Fibroblast of lung (primary cell): Measurements from ENCODE around the gene PDXK. TPM values are rescaled to one million over a fixed set of nuclear protein-coding genes. Genes with fewer than 3 reads are reported as not detected.

Experiments used
- DNase-seq, 2 donors: peaks; one replicate each; pipeline versions ENCODE4 v3.0.0 to v3.0.0-alpha.2; 2010; ENCODE audit warnings: low read depth in 2 of 2
- H2AFZ ChIP-seq: 2 replicates; pipeline ENCODE4 v1.5.1; 2012; ENCODE audit warnings: low read length, control low read depth, inconsistent platforms
- H3K27ac ChIP-seq: 2 replicates; pipeline ENCODE4 v1.5.1; 2011; ENCODE audit warnings: low read length, control low read depth; ENCODE audit not compliant: insufficient read depth
- H3K27me3 ChIP-seq: 2 replicates; pipeline ENCODE4 v1.5.1; 2011; ENCODE audit warnings: mild to moderate bottlenecking, low read length; ENCODE audit not compliant: control insufficient read depth, insufficient read depth
- H3K36me3 ChIP-seq: 2 replicates; pipeline ENCODE4 v1.5.1; 2011; ENCODE audit warnings: low read length; ENCODE audit not compliant: control insufficient read depth, insufficient read depth
- H3K4me1 ChIP-seq: 2 replicates; pipeline ENCODE4 v1.5.1; 2011; ENCODE audit warnings: low read length; ENCODE audit not compliant: control insufficient read depth, insufficient read depth; ENCODE audit errors: extremely low read depth
- H3K4me2 ChIP-seq: 2 replicates; pipeline ENCODE4 v1.5.1; 2011; ENCODE audit warnings: low read length, control low read depth; ENCODE audit not compliant: insufficient read depth; ENCODE audit errors: extremely low read depth
- H3K4me3 ChIP-seq, 4 experiments: fragments of 200-600 bp in 1 of 4; sonication (generic) in 1 of 4; replicated peaks in 1 of 4; 2 replicates each; pipeline ENCODE4 v1.5.1; 2011 to 2016; ENCODE audit warnings: low read length in 4 of 4, low read depth in 3 of 4, mild to moderate bottlenecking in 3 of 4, control low read depth in 2 of 4, inconsistent platforms in 1 of 4, mixed read lengths in 1 of 4; ENCODE audit not compliant: insufficient read depth in 1 of 4; ENCODE audit errors: control extremely low read depth in 1 of 4
- H3K79me2 ChIP-seq: 2 replicates; pipeline ENCODE4 v1.5.1; 2012; ENCODE audit warnings: mild to moderate bottlenecking, low read length, inconsistent platforms; ENCODE audit not compliant: control insufficient read depth, insufficient read depth
- H3K9ac ChIP-seq: 2 replicates; pipeline ENCODE4 v1.5.1; 2011; ENCODE audit warnings: mild to moderate bottlenecking, low read length, control low read depth; ENCODE audit not compliant: insufficient read depth
- H3K9me3 ChIP-seq: 2 replicates; pipeline ENCODE4 v1.5.1; 2012; ENCODE audit warnings: low read depth, low read length; ENCODE audit not compliant: control insufficient read depth, insufficient read depth
- H4K20me1 ChIP-seq: 2 replicates; pipeline ENCODE4 v1.5.1; 2011; ENCODE audit warnings: low read length; ENCODE audit not compliant: control insufficient read depth, insufficient read depth; ENCODE audit errors: extremely low read depth
- EZH2 ChIP-seq: IDR thresholded peaks from 2 replicates; pipeline ENCODE4 v1.5.1; 2012; ENCODE audit warnings: low read length, control low read depth, mild to moderate bottlenecking; ENCODE audit errors: missing control alignments
- polyA plus RNA-seq, 2 donors: library from polyadenylated mRNA; depleted of rRNA in 1 of 2; stranded (reverse) in 1 of 2; unstranded in 1 of 2; fragments of >200 nt; gene quantifications; 2 replicates each; pipeline ENCODE4 v1.2.1, GENCODE V29; 2011 to 2012; ENCODE audit warnings: missing spikeins in 1 of 2
- total RNA-seq: library from RNA; depleted of rRNA; stranded (reverse); fragments of >200 nt; gene quantifications from 2 replicates; pipeline ENCODE4 v1.2.1, GENCODE V29; 2014
- TF ChIP-seq, protein P1 (sequence below), 2 donors: IDR thresholded peaks in 1 of 2; conservative IDR thresholded peaks in 1 of 2; 1 replicate in 1 of 2; 2 replicates in 1 of 2; pipeline ENCODE4 v1.5.1; 2011 to 2012; ENCODE audit warnings: low read length in 2 of 2, control low read depth in 1 of 2, inconsistent platforms in 1 of 2, low read depth in 1 of 2, mild to moderate bottlenecking in 1 of 2

PDXK gene
- total and polyA plus RNA-seq, 2 donors (not counting 1 experiment from before 2014, with no cell fraction given) = 47.4 to 146 TPM

GRCh38 chr21:43799301-43799840 is 80.4 kb downstream of the PDXK start:
- Histone ChIP-seq H3K4me3 (no peak overlapping the region), H3K36me3 (peaks cover 52% of the 10 kb centered on the region), H4K20me1 (no peaks in the 10 kb centered on the region), H2AFZ (no peak overlapping the region), H3K79me2 (no peaks in the 10 kb centered on the region), H3K9me3 (no peaks in the 10 kb centered on the region), H3K4me1 (no peaks in the 10 kb centered on the region), H3K4me2 (no peak overlapping the region), H3K9ac (no peak overlapping the region), H3K27ac (no peak overlapping the region), H3K27me3 (no peaks in the 10 kb centered on the region)
- no peak for DNase-seq
- TF ChIP-seq EZH2 = no peak
- TF ChIP-seq, protein P1, sequence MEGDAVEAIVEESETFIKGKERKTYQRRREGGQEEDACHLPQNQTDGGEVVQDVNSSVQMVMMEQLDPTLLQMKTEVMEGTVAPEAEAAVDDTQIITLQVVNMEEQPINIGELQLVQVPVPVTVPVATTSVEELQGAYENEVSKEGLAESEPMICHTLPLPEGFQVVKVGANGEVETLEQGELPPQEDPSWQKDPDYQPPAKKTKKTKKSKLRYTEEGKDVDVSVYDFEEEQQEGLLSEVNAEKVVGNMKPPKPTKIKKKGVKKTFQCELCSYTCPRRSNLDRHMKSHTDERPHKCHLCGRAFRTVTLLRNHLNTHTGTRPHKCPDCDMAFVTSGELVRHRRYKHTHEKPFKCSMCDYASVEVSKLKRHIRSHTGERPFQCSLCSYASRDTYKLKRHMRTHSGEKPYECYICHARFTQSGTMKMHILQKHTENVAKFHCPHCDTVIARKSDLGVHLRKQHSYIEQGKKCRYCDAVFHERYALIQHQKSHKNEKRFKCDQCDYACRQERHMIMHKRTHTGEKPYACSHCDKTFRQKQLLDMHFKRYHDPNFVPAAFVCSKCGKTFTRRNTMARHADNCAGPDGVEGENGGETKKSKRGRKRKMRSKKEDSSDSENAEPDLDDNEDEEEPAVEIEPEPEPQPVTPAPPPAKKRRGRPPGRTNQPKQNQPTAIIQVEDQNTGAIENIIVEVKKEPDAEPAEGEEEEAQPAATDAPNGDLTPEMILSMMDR (conservative IDR thresholded peaks at IDR 0.05 in 1 of 2, IDR thresholded peaks at IDR 0.05 in 1 of 2; ENCODE audit: low read depth in 1 of 2, low read length in 2 of 2) = no peak

DNA sequence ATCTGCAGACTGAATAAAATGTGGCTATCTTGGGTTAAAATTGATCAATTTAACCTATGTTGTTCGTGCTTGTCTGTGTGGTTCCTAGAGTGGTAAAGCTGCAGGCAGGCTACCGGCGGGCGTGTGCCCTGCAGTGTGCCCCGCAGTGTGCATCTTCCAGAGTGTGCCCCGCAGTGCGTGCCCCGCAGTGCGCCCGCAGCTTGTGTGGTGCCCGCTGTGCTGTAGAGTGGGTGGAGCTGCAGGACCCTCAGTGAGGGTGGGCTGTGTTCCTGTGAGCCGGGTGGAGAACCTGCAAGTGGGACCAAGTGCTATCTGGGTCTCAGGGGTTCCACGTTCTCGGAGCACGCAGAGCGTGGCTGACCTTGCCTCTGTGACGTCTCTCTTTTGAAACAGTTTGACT is 81.2 kb downstream of the PDXK start:
- Histone ChIP-seq H2AFZ (no peak overlapping the region), H3K9me3 (no peaks in the 10 kb centered on the region), H3K79me2 (no peaks in the 10 kb centered on the region), H4K20me1 (no peaks in the 10 kb centered on the region), H3K27me3 (no peaks in the 10 kb centered on the region), H3K9ac (no peak overlapping the region), H3K4me1 (no peaks in the 10 kb centered on the region), H3K4me2 (no peak overlapping the region), H3K36me3 (peaks cover 49% of the 10 kb centered on the region), H3K27ac (no peak overlapping the region), H3K4me3 (no peak overlapping the region)
- TF ChIP-seq, protein P1 (conservative IDR thresholded peaks at IDR 0.05 in 1 of 2, IDR thresholded peaks at IDR 0.05 in 1 of 2; ENCODE audit: low read depth in 1 of 2, low read length in 2 of 2) = no peak
- TF ChIP-seq EZH2 = no peak
- DNase-seq = no peak

DNA sequence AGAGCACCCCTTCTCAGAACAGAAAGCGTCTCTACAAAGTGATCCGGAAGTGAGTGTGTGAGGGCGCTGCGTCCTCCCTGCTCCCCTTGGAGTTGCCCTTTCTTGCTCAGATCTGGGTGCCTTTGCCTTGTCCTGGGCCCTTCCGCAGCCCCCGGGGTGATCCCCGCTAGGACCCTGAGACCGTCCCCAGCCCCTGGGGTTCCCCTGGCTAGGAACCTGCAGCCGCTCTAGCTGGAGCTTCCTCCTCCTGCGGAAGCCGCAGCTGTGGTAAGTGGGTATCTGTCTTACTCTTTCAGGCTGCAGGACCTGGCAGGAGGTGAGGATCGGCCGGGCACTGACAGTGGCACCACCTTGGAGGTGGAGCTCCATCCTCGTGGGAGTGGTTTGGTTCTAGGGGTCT is 81.6 kb downstream of the PDXK start:
- Histone ChIP-seq H3K36me3 (peaks cover 49% of the 10 kb centered on the region), H3K4me3 (no peak overlapping the region), H3K9ac (no peak overlapping the region), H3K4me2 (no peak overlapping the region), H3K27me3 (no peaks in the 10 kb centered on the region), H3K9me3 (no peaks in the 10 kb centered on the region), H3K4me1 (no peaks in the 10 kb centered on the region), H2AFZ (no peak overlapping the region), H3K27ac (no peak overlapping the region), H4K20me1 (no peaks in the 10 kb centered on the region), H3K79me2 (no peaks in the 10 kb centered on the region)
- TF ChIP-seq EZH2 = no peak
- TF ChIP-seq, protein P1 (conservative IDR thresholded peaks at IDR 0.05 in 1 of 2, IDR thresholded peaks at IDR 0.05 in 1 of 2; ENCODE audit: low read depth in 1 of 2, low read length in 2 of 2) = no peak
- no peak for DNase-seq
